PFSK-1 (cell line): ENCODE results near the gene CXCL13.

Experiments
- FOXP2 ChIP-seq: optimal IDR thresholded peaks from 2 replicates; pipeline ENCODE3; 2011; ENCODE audit warnings: borderline replicate concordance, control low read depth, inconsistent platforms; ENCODE audit not compliant: insufficient read depth; ENCODE audit errors: extremely low read length, extremely low read depth
- POLR2AphosphoS5 ChIP-seq: IDR thresholded peaks from 2 replicates; pipeline ENCODE4 v1.6.1; 2012; ENCODE audit warnings: low read depth, mild to moderate bottlenecking, control low read depth, low read length, moderate library complexity
- REST ChIP-seq, 2 experiments: IDR thresholded peaks; 2 replicates each; pipeline versions ENCODE4 v1.6.1 to v1.8.0; 2011 to 2012; ENCODE audit warnings: low read depth in 2 of 2, low read length in 2 of 2, control low read depth in 1 of 2, inconsistent platforms in 1 of 2, mild to moderate bottlenecking in 1 of 2, moderate library complexity in 1 of 2; ENCODE audit not compliant: insufficient read depth in 1 of 2
- SIN3A ChIP-seq: IDR thresholded peaks from 2 replicates; pipeline ENCODE4 v1.6.1; 2012; ENCODE audit warnings: mild to moderate bottlenecking, low read length, moderate library complexity, borderline replicate concordance; ENCODE audit not compliant: insufficient read depth
- TAF1 ChIP-seq: IDR thresholded peaks from 2 replicates; pipeline ENCODE4 v1.6.1; 2012; ENCODE audit warnings: low read length, control low read depth, borderline replicate concordance; ENCODE audit not compliant: insufficient read depth

The CXCL13 gene

GRCh38 chr4:77576351-77576750 is 29.3 kb upstream of the CXCL13 start:
- no peak for TF ChIP-seq REST (IDR thresholded peaks at IDR 0.05; ENCODE audit: insufficient read depth in 1 of 2, low read depth in 2 of 2, low read length in 2 of 2)
- TF ChIP-seq POLR2AphosphoS5: no peak
- no peak for TF ChIP-seq SIN3A

GRCh38 chr4:77578145-77578544 is 27.5 kb upstream of the CXCL13 start:
- TF ChIP-seq FOXP2 (no peak), TAF1 (no peak), SIN3A (no peak), POLR2AphosphoS5 (no peak), REST (IDR thresholded peaks at IDR 0.05; ENCODE audit: insufficient read depth in 1 of 2, low read depth in 2 of 2, low read length in 2 of 2) (no peak)

GRCh38 chr4:77579406-77580076 is 26.1 kb upstream of the CXCL13 start:
- TF ChIP-seq POLR2AphosphoS5: no peak
- no peak for TF ChIP-seq SIN3A
- TF ChIP-seq FOXP2: no peak
- TF ChIP-seq REST (IDR thresholded peaks at IDR 0.05; ENCODE audit: insufficient read depth in 1 of 2, low read depth in 2 of 2, low read length in 2 of 2): no peak
- TF ChIP-seq TAF1: no peak

- no peak for TF ChIP-seq POLR2AphosphoS5
- no peak for TF ChIP-seq TAF1
These were observed 23.9 kb upstream of the CXCL13 start for GRCh38 chr4:77581724-77582123.

GRCh38 chr4:77582156-77582555 is 23.5 kb upstream of the CXCL13 start:
- TF ChIP-seq TAF1: no peak

- TF ChIP-seq REST (IDR thresholded peaks at IDR 0.05; ENCODE audit: insufficient read depth in 1 of 2, low read depth in 2 of 2, low read length in 2 of 2) (no peak), TAF1 (no peak), FOXP2 (no peak), POLR2AphosphoS5 (no peak), SIN3A (no peak)
These were observed 22.9 kb upstream of the CXCL13 start for GRCh38 chr4:77582711-77583110.
